Measurements from ENCODE around the gene MCF2. TPM values are rescaled to one million over a fixed set of nuclear protein-coding genes. Genes with fewer than 3 reads are reported as not detected.

Gene MCF2
- polyA plus RNA-seq, 1 donor from 2014 or later, result 16.0 TPM

DNA sequence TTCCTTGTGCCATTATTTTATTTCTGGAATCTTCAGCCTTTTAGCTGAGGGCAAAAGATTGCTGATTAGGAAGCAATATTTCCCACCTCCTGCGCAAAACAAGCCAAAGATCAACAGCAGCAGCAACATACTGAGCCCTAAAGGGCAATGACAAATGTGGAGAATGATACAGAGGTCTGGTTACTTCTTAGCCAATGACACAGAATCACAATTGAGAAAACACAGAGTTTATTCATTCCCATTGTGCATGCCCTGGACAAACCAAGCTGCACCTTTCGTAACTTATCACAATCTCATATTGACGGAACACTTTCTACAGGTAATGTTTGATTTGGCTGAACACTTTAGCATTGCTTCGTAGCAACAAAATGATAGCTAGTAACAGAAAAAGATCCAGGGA, 164.0 kb downstream of the MCF2 start:
- Histone ChIP-seq H3K9ac (ENCODE audit: low read length) (no peak overlapping the region), H3K27ac (ENCODE audit: low read length) (no peak overlapping the region), H4K20me1 (ENCODE audit: insufficient read depth) (no peaks in the 10 kb centered on the region), H2AFZ (ENCODE audit: low read depth, low read length) (no peak overlapping the region), H3K27me3 (ENCODE audit: insufficient read depth, low read depth, low read length) (no peaks in the 10 kb centered on the region), H3K79me2 (replicated peaks; ENCODE audit: insufficient read depth, low read length) (no peaks in the 10 kb centered on the region), H3K9me2 (ENCODE audit: insufficient read depth, low read length) (no peaks in the 10 kb centered on the region), H3K4me3 (ENCODE audit: low read length) (no peak overlapping the region), H3K9me3 (ENCODE audit: low read length) (no peaks in the 10 kb centered on the region), H3F3A (ENCODE audit: insufficient read depth, low read length, poor library complexity, severe bottlenecking) (no peaks in the 10 kb centered on the region), H3K4me2 (ENCODE audit: low read length) (no peak overlapping the region), H3K36me3 (ENCODE audit: insufficient read depth, low read length) (no peaks in the 10 kb centered on the region)
- TF ChIP-seq RAD21 (conservative IDR thresholded peaks at IDR 0.05) (no peak), EP300 (conservative IDR thresholded peaks at IDR 0.05; ENCODE audit: poor library complexity, severe bottlenecking) (no peak), SMC3 (conservative IDR thresholded peaks at IDR 0.05; ENCODE audit: poor library complexity) (no peak), MXI1 (conservative IDR thresholded peaks at IDR 0.05; ENCODE audit: poor library complexity, severe bottlenecking) (no peak), EZH2 (IDR thresholded peaks at IDR 0.05; ENCODE audit: borderline replicate concordance, insufficient read depth, low read length, poor library complexity, severe bottlenecking) (no peak), TAF1 (IDR thresholded peaks at IDR 0.05; ENCODE audit: low read depth) (no peak), POLR2AphosphoS5 (IDR thresholded peaks at IDR 0.05) (no peak)
- TF ChIP-seq, protein P1, sequence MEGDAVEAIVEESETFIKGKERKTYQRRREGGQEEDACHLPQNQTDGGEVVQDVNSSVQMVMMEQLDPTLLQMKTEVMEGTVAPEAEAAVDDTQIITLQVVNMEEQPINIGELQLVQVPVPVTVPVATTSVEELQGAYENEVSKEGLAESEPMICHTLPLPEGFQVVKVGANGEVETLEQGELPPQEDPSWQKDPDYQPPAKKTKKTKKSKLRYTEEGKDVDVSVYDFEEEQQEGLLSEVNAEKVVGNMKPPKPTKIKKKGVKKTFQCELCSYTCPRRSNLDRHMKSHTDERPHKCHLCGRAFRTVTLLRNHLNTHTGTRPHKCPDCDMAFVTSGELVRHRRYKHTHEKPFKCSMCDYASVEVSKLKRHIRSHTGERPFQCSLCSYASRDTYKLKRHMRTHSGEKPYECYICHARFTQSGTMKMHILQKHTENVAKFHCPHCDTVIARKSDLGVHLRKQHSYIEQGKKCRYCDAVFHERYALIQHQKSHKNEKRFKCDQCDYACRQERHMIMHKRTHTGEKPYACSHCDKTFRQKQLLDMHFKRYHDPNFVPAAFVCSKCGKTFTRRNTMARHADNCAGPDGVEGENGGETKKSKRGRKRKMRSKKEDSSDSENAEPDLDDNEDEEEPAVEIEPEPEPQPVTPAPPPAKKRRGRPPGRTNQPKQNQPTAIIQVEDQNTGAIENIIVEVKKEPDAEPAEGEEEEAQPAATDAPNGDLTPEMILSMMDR (IDR thresholded peaks at IDR 0.05; ENCODE audit: poor library complexity, severe bottlenecking), result no peak
- TF ChIP-seq, protein P2, sequence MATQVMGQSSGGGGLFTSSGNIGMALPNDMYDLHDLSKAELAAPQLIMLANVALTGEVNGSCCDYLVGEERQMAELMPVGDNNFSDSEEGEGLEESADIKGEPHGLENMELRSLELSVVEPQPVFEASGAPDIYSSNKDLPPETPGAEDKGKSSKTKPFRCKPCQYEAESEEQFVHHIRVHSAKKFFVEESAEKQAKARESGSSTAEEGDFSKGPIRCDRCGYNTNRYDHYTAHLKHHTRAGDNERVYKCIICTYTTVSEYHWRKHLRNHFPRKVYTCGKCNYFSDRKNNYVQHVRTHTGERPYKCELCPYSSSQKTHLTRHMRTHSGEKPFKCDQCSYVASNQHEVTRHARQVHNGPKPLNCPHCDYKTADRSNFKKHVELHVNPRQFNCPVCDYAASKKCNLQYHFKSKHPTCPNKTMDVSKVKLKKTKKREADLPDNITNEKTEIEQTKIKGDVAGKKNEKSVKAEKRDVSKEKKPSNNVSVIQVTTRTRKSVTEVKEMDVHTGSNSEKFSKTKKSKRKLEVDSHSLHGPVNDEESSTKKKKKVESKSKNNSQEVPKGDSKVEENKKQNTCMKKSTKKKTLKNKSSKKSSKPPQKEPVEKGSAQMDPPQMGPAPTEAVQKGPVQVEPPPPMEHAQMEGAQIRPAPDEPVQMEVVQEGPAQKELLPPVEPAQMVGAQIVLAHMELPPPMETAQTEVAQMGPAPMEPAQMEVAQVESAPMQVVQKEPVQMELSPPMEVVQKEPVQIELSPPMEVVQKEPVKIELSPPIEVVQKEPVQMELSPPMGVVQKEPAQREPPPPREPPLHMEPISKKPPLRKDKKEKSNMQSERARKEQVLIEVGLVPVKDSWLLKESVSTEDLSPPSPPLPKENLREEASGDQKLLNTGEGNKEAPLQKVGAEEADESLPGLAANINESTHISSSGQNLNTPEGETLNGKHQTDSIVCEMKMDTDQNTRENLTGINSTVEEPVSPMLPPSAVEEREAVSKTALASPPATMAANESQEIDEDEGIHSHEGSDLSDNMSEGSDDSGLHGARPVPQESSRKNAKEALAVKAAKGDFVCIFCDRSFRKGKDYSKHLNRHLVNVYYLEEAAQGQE (IDR thresholded peaks at IDR 0.05; ENCODE audit: borderline replicate concordance), result no peak

DNA sequence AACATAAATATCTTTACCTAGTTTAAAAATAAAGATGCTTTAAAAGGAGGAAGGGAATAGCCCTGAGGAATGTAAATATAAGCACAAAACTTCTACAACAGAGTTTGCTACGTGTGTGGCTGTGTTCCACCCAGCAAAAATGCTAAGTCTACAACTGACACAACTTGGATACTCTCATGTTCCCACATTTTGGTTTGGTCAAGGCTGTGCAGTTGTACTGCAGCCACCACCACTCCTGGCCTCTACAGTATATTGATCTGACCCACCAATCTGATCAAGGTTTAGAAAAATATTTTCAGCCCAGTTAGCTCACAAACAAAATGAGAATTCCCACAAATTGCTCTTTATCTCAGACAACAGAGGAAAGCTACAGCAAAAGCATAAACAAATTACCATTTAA, 165.3 kb downstream of the MCF2 start:
- TF ChIP-seq SMC3 (conservative IDR thresholded peaks at IDR 0.05; ENCODE audit: poor library complexity) (no peak), MXI1 (conservative IDR thresholded peaks at IDR 0.05; ENCODE audit: poor library complexity, severe bottlenecking) (no peak), TAF1 (IDR thresholded peaks at IDR 0.05; ENCODE audit: low read depth) (no peak), POLR2AphosphoS5 (IDR thresholded peaks at IDR 0.05) (no peak), EP300 (conservative IDR thresholded peaks at IDR 0.05; ENCODE audit: poor library complexity, severe bottlenecking) (no peak), EZH2 (IDR thresholded peaks at IDR 0.05; ENCODE audit: borderline replicate concordance, insufficient read depth, low read length, poor library complexity, severe bottlenecking) (no peak), RAD21 (conservative IDR thresholded peaks at IDR 0.05) (no peak)
- TF ChIP-seq, protein P1 (IDR thresholded peaks at IDR 0.05; ENCODE audit: poor library complexity, severe bottlenecking), result no peak
- TF ChIP-seq, protein P2 (IDR thresholded peaks at IDR 0.05; ENCODE audit: borderline replicate concordance), result no peak
- Histone ChIP-seq H3K36me3 (ENCODE audit: insufficient read depth, low read length) (no peaks in the 10 kb centered on the region), H3K4me3 (ENCODE audit: low read length) (no peak overlapping the region), H2AFZ (ENCODE audit: low read depth, low read length) (no peak overlapping the region), H3K79me2 (replicated peaks; ENCODE audit: insufficient read depth, low read length) (no peaks in the 10 kb centered on the region), H3K27ac (ENCODE audit: low read length) (no peak overlapping the region), H3K9ac (ENCODE audit: low read length) (no peak overlapping the region), H4K20me1 (ENCODE audit: insufficient read depth) (no peaks in the 10 kb centered on the region), H3K4me2 (ENCODE audit: low read length) (no peak overlapping the region), H3K9me3 (ENCODE audit: low read length) (no peaks in the 10 kb centered on the region), H3K9me2 (ENCODE audit: insufficient read depth, low read length) (no peaks in the 10 kb centered on the region), H3K27me3 (ENCODE audit: insufficient read depth, low read depth, low read length) (no peaks in the 10 kb centered on the region), H3F3A (ENCODE audit: insufficient read depth, low read length, poor library complexity, severe bottlenecking) (no peaks in the 10 kb centered on the region)
